Peyer's patch (tissue), 4 donors: ENCODE results near the gene CCDC12.

ENCODE experiments used
- CTCF ChIP-seq, 6 experiments: fragments of 450-650 bp in 4 of 6; fragments of 200-600 bp in 2 of 6; sonication (generic) in 1 of 6; IDR thresholded peaks; one replicate each; pipeline ENCODE4 v1.5.1; 2017 to 2019; ENCODE audit warnings: antibody characterized with exemption in 6 of 6, mild to moderate bottlenecking in 3 of 6, moderate library complexity in 1 of 6
- POLR2A ChIP-seq, 2 donors: fragments of 450-650 bp; IDR thresholded peaks; one replicate each; pipeline ENCODE4 v1.5.1; 2017; ENCODE audit warnings: antibody characterized with exemption in 2 of 2, mild to moderate bottlenecking in 2 of 2, moderate library complexity in 2 of 2

GRCh38 chr3:46978985-46979944 is 2.7 kb upstream of the CCDC12 start, which contains the start of gene NBEAL2:
- TF ChIP-seq CTCF (IDR thresholded peaks at IDR 0.05) (peak in 4 of 6 experiments; percentile 6 to 53 (median 40)), POLR2A (IDR thresholded peaks at IDR 0.05) (peak; percentile 91 to 97)
